ENCODE results near the gene DLG5. TPM values are rescaled to one million over a fixed set of nuclear protein-coding genes. Genes with fewer than 3 reads are reported as not detected.

DLG5 gene
- total and polyA plus RNA-seq, 10 of the 15 experiments (the other 5 are each of a cell fraction or from before 2014, with no cell fraction given): 0.18 to 6.6 (median 2.7) TPM

DNA sequence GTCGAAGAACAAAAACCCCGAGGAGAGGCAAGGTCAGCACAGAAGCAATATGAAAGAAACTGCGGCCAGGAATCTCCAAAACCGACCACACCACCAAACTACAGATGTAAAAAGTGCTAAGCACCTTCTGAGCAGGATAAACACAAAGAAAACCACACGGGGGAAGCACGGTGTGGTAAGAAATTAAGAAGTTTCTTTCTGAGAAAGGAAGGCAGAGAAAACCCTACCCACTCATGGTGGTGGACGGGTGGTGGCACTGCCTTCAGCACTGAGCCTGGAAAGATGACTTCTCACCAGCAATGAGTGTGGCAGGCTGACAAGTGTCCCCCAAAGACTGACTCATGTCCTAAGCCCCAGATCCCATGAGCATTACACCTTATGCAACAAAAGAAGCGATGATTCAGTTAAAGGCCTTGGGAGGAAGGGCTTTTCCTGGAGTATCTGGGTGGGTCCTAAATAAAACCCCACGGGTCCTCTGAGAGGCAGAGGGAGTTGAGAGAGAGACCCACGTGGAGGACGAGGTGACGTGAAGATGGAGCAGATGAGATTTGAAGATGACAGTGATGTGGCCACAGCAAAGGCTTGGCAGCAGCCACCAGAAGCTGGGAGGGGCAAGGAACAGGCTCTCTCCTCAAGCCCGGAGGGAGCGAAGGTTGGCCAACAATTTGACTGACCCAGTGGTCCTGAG lies 124.9 kb downstream of the DLG5 start (continued):
- TF ChIP-seq, protein P1, sequence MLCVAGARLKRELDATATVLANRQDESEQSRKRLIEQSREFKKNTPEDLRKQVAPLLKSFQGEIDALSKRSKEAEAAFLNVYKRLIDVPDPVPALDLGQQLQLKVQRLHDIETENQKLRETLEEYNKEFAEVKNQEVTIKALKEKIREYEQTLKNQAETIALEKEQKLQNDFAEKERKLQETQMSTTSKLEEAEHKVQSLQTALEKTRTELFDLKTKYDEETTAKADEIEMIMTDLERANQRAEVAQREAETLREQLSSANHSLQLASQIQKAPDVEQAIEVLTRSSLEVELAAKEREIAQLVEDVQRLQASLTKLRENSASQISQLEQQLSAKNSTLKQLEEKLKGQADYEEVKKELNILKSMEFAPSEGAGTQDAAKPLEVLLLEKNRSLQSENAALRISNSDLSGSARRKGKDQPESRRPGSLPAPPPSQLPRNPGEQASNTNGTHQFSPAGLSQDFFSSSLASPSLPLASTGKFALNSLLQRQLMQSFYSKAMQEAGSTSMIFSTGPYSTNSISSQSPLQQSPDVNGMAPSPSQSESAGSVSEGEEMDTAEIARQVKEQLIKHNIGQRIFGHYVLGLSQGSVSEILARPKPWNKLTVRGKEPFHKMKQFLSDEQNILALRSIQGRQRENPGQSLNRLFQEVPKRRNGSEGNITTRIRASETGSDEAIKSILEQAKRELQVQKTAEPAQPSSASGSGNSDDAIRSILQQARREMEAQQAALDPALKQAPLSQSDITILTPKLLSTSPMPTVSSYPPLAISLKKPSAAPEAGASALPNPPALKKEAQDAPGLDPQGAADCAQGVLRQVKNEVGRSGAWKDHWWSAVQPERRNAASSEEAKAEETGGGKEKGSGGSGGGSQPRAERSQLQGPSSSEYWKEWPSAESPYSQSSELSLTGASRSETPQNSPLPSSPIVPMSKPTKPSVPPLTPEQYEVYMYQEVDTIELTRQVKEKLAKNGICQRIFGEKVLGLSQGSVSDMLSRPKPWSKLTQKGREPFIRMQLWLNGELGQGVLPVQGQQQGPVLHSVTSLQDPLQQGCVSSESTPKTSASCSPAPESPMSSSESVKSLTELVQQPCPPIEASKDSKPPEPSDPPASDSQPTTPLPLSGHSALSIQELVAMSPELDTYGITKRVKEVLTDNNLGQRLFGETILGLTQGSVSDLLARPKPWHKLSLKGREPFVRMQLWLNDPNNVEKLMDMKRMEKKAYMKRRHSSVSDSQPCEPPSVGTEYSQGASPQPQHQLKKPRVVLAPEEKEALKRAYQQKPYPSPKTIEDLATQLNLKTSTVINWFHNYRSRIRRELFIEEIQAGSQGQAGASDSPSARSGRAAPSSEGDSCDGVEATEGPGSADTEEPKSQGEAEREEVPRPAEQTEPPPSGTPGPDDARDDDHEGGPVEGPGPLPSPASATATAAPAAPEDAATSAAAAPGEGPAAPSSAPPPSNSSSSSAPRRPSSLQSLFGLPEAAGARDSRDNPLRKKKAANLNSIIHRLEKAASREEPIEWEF (IDR thresholded peaks at IDR 0.05; ENCODE audit: insufficient replicate concordance, low read depth, low read length): no peak
- TF ChIP-seq EP300 (IDR thresholded peaks at IDR 0.05; ENCODE audit: borderline replicate concordance in 1 of 2, control insufficient read depth in 1 of 2, low read depth in 2 of 2, low read length in 2 of 2) (peak in 1 of 2 experiments; percentile 43; a peak in 1 of 4 replicates), MEF2B (IDR thresholded peaks at IDR 0.05; ENCODE audit: partially characterized antibody, poor library complexity, severe bottlenecking) (peak; percentile 51), NR2F1 (conservative IDR thresholded peaks at IDR 0.05) (peak; percentile 60; the same call in 1 of the 2 replicates), NFXL1 (IDR thresholded peaks at IDR 0.05; ENCODE audit: borderline replicate concordance) (no peak), FOXK2 (IDR thresholded peaks at IDR 0.05) (0 out of 2 replicates have a peak, but pooled peaks have one; percentile 40), IKZF2 (IDR thresholded peaks at IDR 0.05) (peak; percentile 84 to 86), SMAD1 (IDR thresholded peaks at IDR 0.05; ENCODE audit: low read depth, partially characterized antibody) (no peak), MTA2 (IDR thresholded peaks at IDR 0.05; ENCODE audit: low read depth) (peak; percentile 80; the same call in 1 of the 2 replicates), ATF7 (IDR thresholded peaks at IDR 0.05; ENCODE audit: low read depth) (peak; percentile 39; the same call in 1 of the 2 replicates), TCF12 (IDR thresholded peaks at IDR 0.05; ENCODE audit: low read depth, low read length) (0 out of 2 replicates have a peak, but pooled peaks have one; percentile 11), POU2F2 (IDR thresholded peaks at IDR 0.05; ENCODE audit: borderline replicate concordance, low read depth, low read length) (no peak), PAX5 (IDR thresholded peaks at IDR 0.05; ENCODE audit: borderline replicate concordance, low read depth, low read length) (peak; percentile 58), YY1 (IDR thresholded peaks at IDR 0.05; ENCODE audit: low read depth, low read length) (no peak), IRF4 (IDR thresholded peaks at IDR 0.05; ENCODE audit: low read depth, low read length) (0 out of 2 replicates have a peak, but pooled peaks have one; percentile 6), NBN (IDR thresholded peaks at IDR 0.05) (peak; percentile 55; the same call in 1 of the 2 replicates)
- TF ChIP-seq, protein P2, sequence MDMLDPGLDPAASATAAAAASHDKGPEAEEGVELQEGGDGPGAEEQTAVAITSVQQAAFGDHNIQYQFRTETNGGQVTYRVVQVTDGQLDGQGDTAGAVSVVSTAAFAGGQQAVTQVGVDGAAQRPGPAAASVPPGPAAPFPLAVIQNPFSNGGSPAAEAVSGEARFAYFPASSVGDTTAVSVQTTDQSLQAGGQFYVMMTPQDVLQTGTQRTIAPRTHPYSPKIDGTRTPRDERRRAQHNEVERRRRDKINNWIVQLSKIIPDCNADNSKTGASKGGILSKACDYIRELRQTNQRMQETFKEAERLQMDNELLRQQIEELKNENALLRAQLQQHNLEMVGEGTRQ (IDR thresholded peaks at IDR 0.05; ENCODE audit: borderline replicate concordance, low read depth, low read length): no peak
- TF ChIP-seq, protein P3, sequence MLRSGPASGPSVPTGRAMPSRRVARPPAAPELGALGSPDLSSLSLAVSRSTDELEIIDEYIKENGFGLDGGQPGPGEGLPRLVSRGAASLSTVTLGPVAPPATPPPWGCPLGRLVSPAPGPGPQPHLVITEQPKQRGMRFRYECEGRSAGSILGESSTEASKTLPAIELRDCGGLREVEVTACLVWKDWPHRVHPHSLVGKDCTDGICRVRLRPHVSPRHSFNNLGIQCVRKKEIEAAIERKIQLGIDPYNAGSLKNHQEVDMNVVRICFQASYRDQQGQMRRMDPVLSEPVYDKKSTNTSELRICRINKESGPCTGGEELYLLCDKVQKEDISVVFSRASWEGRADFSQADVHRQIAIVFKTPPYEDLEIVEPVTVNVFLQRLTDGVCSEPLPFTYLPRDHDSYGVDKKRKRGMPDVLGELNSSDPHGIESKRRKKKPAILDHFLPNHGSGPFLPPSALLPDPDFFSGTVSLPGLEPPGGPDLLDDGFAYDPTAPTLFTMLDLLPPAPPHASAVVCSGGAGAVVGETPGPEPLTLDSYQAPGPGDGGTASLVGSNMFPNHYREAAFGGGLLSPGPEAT (IDR thresholded peaks at IDR 0.05; ENCODE audit: low read depth): peak; percentile 37; the same call in 1 of the 2 replicates
